Skeletal muscle tissue (tissue), 5 donors: Measurements from ENCODE around the gene ACYP2. TPM values are rescaled to one million over a fixed set of nuclear protein-coding genes. Genes with fewer than 3 reads are reported as not detected.

Experiments
- H3K27ac ChIP-seq: one replicate; pipeline ENCODE4 v1.7.0; 2013; ENCODE audit warnings: mild to moderate bottlenecking, low read depth, low read length, inconsistent platforms
- H3K27me3 ChIP-seq, 3 donors: one replicate each; pipeline ENCODE4 v1.7.0; 2013; ENCODE audit warnings: low read length in 3 of 3; ENCODE audit not compliant: control insufficient read depth in 3 of 3, insufficient read depth in 3 of 3
- H3K36me3 ChIP-seq, 3 donors: one replicate each; pipeline ENCODE4 v1.7.0; 2013; ENCODE audit warnings: low read length in 3 of 3; ENCODE audit not compliant: control insufficient read depth in 3 of 3, insufficient read depth in 3 of 3
- H3K4me1 ChIP-seq, 3 donors: one replicate each; pipeline ENCODE4 v1.7.0; 2013; ENCODE audit warnings: low read length in 3 of 3, mild to moderate bottlenecking in 3 of 3; ENCODE audit not compliant: control insufficient read depth in 3 of 3, insufficient read depth in 3 of 3
- H3K4me3 ChIP-seq, 3 donors: one replicate each; pipeline ENCODE4 v1.7.0; 2013; ENCODE audit warnings: low read length in 3 of 3
- H3K9ac ChIP-seq, 3 donors: one replicate each; pipeline ENCODE4 v1.7.0; 2013; ENCODE audit warnings: low read length in 3 of 3, mild to moderate bottlenecking in 3 of 3, moderate library complexity in 2 of 3, low read depth in 1 of 3
- H3K9me3 ChIP-seq, 3 donors: one replicate each; pipeline ENCODE4 v1.7.0; 2013; ENCODE audit warnings: low read length in 3 of 3; ENCODE audit not compliant: control insufficient read depth in 3 of 3
- small RNA-seq: library from RNA; depleted of rRNA; stranded (forward); fragments of <200 nt; gene quantifications from one replicate; pipeline ENCODE3, GENCODE V24; 2014
- total RNA-seq: library from RNA; depleted of rRNA; stranded (reverse); fragments of >200 nt; gene quantifications from one replicate; pipeline ENCODE4 v1.2.3, GENCODE V29; 2014
- donor health status: Osteomylitis.

Gene ACYP2
- total RNA-seq, 1 donor from 2014 or later: 13.0 TPM

GRCh38 chr2:54342603-54343002 lies 227.2 kb downstream of the ACYP2 start:
- Histone ChIP-seq H3K9ac (no peak overlapping the region), H3K4me3 (no peak overlapping the region), H3K9me3 (no peaks in the 10 kb centered on the region), H3K27ac (no peak overlapping the region), H3K36me3 (no peaks in the 10 kb centered on the region), H3K4me1 (no peaks in the 10 kb centered on the region), H3K27me3 (no peaks in the 10 kb centered on the region)

DNA sequence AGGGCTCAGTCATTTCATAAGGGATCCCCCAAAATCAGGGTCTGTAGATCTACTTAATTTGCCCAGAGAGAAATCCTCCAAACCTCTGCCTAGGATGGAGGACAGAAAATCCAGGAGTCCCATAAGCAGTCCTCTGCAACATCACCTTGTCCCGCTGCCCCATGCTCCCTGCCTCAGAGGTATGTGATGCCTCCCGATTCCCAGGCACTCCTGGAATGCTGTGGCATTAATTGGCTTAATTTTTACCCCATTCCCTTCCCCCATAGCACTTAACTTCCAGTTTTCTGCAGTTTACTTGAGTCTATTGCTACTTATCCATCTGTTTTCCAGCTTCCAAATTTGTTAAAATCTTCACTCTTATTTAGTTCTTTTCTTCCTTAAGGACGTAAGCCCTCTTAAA lies 232.2 kb downstream of the ACYP2 start:
- Histone ChIP-seq H3K4me1 (no peaks in the 10 kb centered on the region), H3K27ac (no peak overlapping the region), H3K36me3 (no peaks in the 10 kb centered on the region), H3K9me3 (no peaks in the 10 kb centered on the region), H3K27me3 (no peaks in the 10 kb centered on the region), H3K9ac (no peak overlapping the region), H3K4me3 (no peak overlapping the region)

GRCh38 chr2:54348646-54349045 lies 233.2 kb downstream of the ACYP2 start:
- no peaks in the 10 kb centered on the region for H3K27me3 ChIP-seq
- no peak overlapping the region for H3K4me3 ChIP-seq
- H3K27ac ChIP-seq: no peak overlapping the region

GRCh38 chr2:54350426-54350825 lies 235.0 kb downstream of the ACYP2 start:
- no peaks in the 10 kb centered on the region for H3K36me3 ChIP-seq
- H3K4me1 ChIP-seq: no peaks in the 10 kb centered on the region
- no peaks in the 10 kb centered on the region for H3K9me3 ChIP-seq
- no peak overlapping the region for H3K27ac ChIP-seq
- no peak overlapping the region for H3K4me3 ChIP-seq
- H3K9ac ChIP-seq: no peak overlapping the region
- H3K27me3 ChIP-seq: no peaks in the 10 kb centered on the region

More at GRCh38 chr2:54348646-54349045, 233.2 kb downstream of the ACYP2 start:
- Histone ChIP-seq H3K4me1 (no peaks in the 10 kb centered on the region), H3K9ac (no peak overlapping the region), H3K36me3 (no peaks in the 10 kb centered on the region), H3K9me3 (no peaks in the 10 kb centered on the region)

- Histone ChIP-seq H3K4me3 (no peak overlapping the region), H3K9ac (no peak overlapping the region), H3K4me1 (no peaks in the 10 kb centered on the region), H3K9me3 (no peaks in the 10 kb centered on the region), H3K36me3 (no peaks in the 10 kb centered on the region), H3K27me3 (no peaks in the 10 kb centered on the region), H3K27ac (no peak overlapping the region)
Measured at GRCh38 chr2:54353216-54353615, 237.8 kb downstream of the ACYP2 start.

Small RNAs within 50 kb of the gene (small RNA-seq; reads per million reads assigned to genes)
- not detected for gene RNU7-172P

Other genes starting within 250 kb of the ACYP2 start
- 28.2 TPM for gene PSME4, start 144.6 kb upstream of the ACYP2 start, total RNA-seq
- not detected for gene TSPYL6, start 140.6 kb downstream of the ACYP2 start, total RNA-seq